NB4 (cell line): ENCODE measurements around the gene RGS3.

Experiments
- CTCF ChIP-seq: IDR thresholded peaks from one replicate; pipeline ENCODE4 v1.5.1; 2012; ENCODE audit warnings: low read depth, low read length
- MYC ChIP-seq: IDR thresholded peaks from 2 replicates; pipeline ENCODE4 v1.6.1; 2011; ENCODE audit warnings: low read depth, low read length
- POLR2A ChIP-seq: IDR thresholded peaks from 2 replicates; pipeline ENCODE4 v1.6.1; 2011; ENCODE audit warnings: mild to moderate bottlenecking; ENCODE audit not compliant: insufficient read length; ENCODE audit errors: extremely low read depth
- TF ChIP-seq, protein P1 (sequence below): IDR thresholded peaks from 2 replicates; pipeline ENCODE4 v1.6.1; 2011; ENCODE audit warnings: low read depth, low read length

- no peak for TF ChIP-seq MYC
- TF ChIP-seq, protein P1, sequence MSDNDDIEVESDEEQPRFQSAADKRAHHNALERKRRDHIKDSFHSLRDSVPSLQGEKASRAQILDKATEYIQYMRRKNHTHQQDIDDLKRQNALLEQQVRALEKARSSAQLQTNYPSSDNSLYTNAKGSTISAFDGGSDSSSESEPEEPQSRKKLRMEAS, result no peak
- TF ChIP-seq CTCF, result no peak
- no peak for TF ChIP-seq POLR2A
Observed at GRCh38 chr9:113452113-113452605, 11.4 kb upstream of the RGS3 start.
